HG02885 (cell line): Measurements from ENCODE around the gene TRAPPC14.

ENCODE experiments used
- ATAC-seq: cut with Tn5 transposase; IDR thresholded peaks from one replicate; pipeline ENCODE4 v1.9.1; 2021; ENCODE audit warnings: mild to moderate bottlenecking; ENCODE audit not compliant: unreplicated experiment, poor library complexity

Gene TRAPPC14

DNA sequence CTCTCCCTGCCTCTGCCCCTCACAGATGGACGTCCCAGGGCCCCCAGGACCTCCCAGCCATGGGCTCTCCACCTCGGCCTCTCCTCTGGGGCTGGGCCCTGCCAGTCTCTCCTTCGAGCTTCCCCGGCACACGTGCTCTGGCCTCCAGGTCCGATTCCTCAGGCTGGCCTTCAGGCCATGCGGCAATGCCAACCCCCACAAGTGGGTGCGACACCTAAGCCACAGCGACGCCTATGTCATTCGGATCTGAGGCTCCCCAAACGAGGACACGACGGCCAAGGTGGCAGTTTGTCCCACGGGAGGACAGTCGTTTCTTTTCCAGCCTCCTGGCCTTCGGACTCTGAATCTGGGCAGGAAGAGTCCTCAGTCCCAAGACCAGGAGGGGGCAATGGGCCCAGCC lies 51.9 kb downstream of the TRAPPC14 start:
- ATAC-seq = no peak

DNA sequence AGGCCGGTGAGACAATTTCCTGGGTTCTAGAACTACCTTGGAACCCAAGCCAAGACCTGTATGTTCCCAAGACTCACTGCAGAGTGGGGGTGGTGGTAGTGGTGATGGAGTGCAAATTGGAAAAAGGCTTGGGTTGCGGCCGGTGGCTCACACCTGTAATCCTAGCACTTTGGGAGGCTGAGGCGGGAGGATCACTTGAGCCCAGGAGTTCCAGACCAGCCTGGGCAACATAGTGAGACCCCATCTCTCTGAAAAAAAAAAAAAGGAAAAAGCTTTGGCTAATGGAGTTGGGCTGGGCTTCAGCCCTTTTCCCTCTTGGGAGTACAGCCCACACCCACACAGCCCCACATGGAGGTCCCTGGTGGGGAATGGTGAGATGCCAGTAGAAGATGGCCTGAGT lies 53.0 kb downstream of the TRAPPC14 start:
- ATAC-seq = no peak
